NCI-H1417 (cell line): ENCODE measurements around the gene TRABD2A.
A peak's percentile ranks its signal among the peaks of the same experiment; 100 is the strongest.
"Not testable (repeated sequence)": the region's sequence is repeated elsewhere in the genome, so short reads cannot be mapped to it uniquely, and the experiment has no call there.

Source experiments
- DNase-seq, 3 experiments: peaks; one replicate each; lab custom pipeline; 2025; lab: John Stamatoyannopoulos, UW

The TRABD2A gene

DNA sequence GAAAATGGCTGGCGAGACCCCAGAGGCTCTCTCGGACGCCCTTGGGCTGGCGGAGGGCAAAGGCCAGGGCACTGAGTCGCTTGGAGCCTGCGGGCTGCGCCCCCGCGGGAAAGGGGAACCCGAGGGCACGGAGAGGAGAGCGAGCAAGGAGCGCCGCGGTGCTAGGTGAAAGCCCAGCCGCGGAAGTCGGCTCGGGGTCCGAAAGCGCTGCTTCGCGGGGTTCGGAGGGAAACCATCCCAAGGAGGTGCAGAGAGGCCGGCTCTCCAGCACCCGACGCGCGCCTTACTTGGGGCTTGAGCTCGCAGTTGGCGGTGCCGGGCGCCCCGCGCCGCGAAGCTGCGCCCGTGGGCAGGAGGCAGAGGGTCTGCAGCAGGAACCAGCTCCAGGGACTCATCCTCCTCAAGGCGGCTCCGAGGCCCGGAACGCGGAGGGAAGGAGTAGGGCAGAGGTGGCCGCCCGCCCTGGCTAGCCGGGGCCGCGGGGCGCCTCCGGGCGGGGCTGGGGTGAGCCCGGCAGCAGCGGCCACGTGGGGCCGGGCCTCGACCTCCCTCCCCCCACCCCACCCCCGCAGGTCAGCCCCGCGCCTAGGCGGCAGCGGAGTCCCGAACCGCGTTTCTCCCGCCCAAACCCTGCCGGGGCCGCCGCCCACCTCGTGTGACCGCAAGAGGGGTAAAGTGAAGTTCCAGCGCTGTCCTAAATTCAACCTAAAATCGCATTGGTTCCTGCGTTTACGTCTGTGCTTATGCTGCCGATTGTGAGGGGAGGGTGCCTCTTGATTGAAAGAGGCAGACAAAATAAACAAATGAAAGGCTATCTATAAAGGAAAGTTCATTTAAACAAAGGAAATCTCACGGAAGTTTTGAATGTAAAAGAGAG lies at the start of gene TRABD2A:
Gene TRABD2A, minus strand, starts transcription at position 440 of the 877 bp plus-strand sequence. Its CDS starts 45 bp downstream, at position 395.
- DNase-seq: peak in 2 of 3 experiments; percentile 24 to 37

- DNase-seq: no peak
These were observed 46.4 kb upstream of the TRABD2A start for GRCh38 chr2:84927275-84927627.

DNA sequence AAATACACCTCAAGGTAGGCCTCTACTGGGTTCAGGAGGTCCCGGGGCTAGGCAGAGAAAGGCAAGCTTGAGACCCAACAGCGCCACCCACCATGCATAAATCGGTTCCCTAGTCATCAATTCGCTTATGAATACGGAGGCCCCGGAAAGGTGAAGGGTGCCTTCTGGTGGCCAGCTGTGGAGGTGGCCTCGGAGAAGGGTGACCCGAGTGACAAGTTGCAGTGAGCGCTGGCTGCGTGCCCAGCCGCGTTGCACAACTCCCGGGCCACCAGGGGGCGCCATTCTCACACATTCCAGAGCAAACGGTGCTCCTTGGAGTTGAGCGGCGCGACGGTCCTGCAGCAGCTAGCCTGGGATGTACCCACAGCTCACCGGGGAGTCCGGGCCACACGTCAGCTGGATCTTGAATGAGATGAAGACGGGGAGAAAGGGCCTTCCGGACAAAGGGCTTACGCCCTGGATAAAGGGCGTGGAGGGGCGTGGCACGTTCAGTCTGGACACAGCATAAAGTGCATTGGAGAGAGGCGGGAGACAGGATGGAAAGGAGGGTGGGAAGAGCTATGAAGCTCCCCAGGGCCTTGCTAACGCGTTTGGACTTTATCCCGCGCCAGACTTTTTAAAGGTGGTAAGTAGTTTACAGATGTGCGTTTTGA lies 45.0 kb upstream of the TRABD2A start:
- DNase-seq: peak; percentile 84 to 92 (median 88)

DNA sequence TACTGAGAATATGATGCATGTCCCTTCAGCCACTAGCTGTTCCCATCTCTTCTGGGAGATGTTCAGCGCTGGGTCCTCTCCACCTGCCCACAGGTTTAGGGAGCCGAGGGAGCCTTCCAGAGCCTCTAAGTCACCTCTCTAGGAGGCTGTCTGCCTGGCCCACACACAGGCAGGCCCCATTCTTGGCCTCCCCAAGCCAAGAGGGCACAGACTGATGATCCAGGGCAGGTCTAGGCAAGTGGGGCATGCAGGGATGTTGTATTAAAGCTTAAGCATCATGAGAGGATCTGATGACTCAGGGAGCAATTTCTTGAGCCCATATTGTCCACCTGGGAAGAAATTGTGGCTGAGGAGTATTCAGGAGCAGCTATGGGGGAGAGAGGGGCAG lies 44.4 kb upstream of the TRABD2A start:
- no peak for DNase-seq

DNA sequence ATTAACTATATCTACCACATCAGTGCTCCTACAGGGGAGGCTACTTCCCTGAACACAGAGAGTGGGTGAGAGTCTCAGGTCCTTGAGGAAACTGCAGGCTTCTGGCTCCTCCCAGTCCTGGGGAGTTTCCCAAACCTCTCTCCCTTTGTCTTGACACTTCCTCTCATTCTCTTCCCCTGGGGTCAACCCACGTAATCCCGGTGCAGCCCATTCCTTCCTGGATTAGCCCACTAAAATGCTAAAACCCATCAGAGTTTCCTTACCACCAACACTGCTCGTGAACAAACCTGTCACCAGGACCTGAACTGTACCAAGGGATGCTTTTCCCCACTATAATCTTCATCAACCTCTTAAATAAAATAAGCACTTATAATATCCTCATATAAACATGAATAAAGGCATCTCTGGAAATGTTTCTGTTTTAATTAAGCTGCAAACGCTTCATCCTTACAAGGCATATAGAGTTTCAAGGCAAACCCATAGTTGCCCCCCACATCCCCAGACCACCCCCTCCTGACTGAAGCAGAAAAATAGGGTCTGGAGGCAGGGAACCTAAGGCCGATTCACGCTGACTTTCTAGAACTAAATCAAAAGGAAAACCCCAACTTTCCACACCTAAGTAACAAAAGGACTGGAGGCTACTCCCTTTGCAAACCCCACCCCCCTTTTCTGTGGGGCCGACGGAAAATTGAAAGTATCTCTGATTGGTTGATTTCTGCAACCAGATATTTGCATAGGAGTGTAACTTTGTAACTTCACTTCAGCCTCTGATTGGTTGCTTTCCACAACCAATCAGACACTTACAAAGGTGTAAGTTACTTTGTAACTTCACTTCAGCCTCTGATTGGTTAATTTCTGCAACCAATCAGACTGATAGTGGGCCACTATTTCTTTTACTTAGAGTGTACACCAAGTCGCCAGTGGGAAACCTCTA lies 43.6 kb upstream of the TRABD2A start:
- no peak for DNase-seq

DNA sequence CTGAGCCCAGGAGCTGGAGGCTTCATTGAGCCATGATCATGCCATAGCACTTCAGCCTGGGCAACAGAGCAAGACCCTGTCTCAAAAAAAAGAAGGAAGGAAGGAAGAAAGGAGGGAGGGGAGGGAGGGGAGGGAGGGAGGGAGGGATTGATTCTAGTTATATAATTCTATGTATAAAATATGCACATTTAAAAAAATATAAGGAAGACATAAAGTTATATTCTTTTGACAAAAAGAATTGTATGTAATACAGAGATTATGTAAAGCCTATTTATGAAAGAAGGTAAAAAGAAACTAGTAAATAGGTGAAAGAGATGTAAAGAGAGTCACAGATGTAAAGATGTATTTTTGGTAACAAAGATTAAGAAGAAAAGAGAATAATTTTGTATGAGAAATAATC lies 42.1 kb upstream of the TRABD2A start:
- DNase-seq: no peak

DNA sequence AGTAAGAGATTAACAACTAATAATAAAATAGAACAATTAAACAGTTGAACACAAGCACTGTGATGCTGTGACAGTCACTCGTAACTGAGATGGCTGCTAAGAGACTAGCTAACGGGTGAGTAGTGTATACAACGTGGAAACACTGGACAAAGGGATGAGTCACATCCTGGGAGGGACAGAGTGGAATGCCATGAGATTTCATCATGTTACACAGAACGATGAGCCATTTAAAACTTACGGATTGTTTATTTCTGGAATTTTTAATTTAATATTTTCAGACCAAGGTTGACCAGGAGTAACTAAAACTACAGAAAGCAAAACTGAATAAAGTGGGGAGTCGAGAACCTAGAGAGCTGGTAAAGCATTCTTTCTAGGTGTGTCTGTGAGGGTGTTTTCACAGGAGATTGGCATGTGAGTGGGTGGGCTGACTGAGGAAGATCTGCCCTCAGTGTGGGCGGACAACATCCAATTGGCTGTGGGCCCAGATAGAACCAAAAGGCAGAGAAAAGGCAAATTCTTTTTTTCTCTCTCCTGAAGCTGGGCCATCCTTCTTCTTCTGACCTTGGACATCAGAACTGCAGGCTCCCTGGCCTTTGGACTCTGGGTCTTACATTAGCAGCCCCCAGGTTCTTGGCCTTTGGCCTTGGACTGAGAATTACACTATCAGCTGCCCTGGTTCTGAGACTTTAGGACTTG lies 39.1 kb upstream of the TRABD2A start:
- peak in 2 of 3 experiments; percentile 2 to 28 for DNase-seq

GRCh38 chr2:84918430-84918829 lies 37.5 kb upstream of the TRABD2A start:
- no peak for DNase-seq

DNA sequence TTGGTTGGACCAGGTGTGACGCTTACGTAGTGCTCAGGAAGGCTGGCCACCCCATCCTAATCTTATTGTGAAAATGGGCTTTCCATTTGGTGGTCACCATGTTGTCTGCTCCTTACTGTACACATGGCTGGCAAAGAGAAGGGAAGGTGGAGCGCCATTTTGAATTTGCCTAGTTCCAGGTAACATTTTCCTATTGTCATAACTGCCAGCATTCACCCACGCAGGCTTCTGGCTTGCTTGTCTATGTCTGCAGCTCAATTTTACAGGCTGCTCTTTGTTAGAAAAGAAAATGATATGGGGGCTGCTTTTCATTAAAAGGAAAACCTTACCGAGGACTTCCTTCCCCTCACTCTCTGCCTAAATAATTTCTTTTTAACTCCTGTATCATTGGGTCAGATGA lies 36.9 kb upstream of the TRABD2A start:
- DNase-seq: not testable (repeated sequence)

DNA sequence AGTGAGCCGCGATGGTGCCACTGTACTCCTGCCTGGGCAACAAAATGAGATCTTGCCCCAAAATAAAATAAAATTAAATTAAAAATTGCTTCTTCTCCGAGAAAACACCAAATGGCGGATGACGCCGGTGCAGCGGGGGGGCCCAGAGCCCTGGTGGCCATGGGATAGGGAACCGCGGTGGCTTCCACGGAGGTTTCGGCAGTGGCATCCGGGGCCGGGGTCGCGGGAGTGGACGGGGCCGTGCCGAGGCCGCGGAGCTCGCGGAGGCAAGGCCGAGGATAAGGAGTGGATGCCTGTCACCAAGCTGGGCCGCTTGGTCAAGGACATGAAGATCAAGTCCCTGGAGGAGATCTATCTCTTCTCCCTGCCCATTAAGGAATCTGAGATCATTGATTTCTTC lies 34.8 kb upstream of the TRABD2A start:
- not testable (repeated sequence) for DNase-seq

DNA sequence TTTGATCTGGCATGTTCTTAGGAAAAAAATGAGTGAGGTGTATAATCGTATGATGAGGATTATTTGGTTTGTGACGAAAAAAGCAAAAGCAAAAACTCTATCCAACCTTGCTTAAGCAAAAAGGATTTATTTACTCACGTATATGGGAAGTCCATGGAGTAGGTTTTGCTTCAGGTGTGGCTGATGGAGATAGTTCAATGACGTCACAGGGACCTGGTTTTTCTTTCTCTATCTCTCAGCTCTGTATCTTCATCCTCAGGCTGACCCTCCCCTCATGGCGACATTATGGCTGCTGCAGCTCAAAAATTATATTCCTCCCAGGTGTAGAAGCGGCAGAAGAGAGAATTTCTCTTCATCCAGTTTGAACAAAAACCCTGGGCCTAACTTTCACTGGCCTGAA lies 33.5 kb upstream of the TRABD2A start:
- DNase-seq: no peak

- no peak for DNase-seq
These were observed 32.1 kb upstream of the TRABD2A start for GRCh38 chr2:84912984-84913383.

- DNase-seq: no peak
These were observed 30.3 kb upstream of the TRABD2A start for GRCh38 chr2:84911135-84911678.

GRCh38 chr2:84908948-84909713 lies 28.2 kb upstream of the TRABD2A start:
- no peak for DNase-seq

DNA sequence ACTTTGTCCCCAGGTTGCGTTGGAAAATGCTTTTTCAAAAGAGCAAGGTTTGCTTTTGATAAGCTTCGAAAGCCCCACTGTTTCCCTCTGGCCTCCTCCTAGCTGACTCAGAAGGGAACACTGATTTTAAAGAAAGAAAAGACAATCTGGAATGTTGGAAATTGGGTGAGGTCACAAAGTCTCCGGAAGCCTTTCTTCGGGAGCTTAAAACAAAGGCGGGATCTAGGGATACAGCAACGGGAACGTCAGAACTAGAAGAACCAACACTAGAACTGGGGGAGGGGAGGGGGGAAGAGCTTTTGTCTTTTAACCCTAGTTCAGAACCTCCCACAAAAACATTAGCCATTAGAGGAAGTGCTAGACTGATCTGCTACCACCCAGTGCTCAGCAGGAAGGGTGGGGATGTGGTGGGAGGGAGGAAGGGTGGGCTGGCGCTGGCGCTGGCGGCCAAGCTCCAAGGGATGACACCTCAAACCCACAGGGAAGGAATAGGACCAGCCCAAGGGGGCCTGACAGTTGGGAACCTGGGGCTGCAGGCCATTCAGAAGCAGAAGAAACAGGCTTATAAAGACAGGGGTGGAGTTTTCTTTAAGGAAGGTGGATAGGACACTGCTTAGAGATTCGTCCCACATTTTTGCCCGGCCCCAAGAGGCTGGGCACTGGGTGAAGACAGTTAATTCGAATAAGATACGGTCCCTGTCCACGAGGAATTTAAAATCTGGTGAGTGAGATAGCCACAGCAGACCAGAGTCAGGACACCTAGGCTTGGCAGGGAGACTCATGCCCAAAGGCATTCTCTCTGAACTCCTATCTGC lies 26.2 kb upstream of the TRABD2A start:
- DNase-seq: peak in 2 of 3 experiments; percentile 25 to 53

DNA sequence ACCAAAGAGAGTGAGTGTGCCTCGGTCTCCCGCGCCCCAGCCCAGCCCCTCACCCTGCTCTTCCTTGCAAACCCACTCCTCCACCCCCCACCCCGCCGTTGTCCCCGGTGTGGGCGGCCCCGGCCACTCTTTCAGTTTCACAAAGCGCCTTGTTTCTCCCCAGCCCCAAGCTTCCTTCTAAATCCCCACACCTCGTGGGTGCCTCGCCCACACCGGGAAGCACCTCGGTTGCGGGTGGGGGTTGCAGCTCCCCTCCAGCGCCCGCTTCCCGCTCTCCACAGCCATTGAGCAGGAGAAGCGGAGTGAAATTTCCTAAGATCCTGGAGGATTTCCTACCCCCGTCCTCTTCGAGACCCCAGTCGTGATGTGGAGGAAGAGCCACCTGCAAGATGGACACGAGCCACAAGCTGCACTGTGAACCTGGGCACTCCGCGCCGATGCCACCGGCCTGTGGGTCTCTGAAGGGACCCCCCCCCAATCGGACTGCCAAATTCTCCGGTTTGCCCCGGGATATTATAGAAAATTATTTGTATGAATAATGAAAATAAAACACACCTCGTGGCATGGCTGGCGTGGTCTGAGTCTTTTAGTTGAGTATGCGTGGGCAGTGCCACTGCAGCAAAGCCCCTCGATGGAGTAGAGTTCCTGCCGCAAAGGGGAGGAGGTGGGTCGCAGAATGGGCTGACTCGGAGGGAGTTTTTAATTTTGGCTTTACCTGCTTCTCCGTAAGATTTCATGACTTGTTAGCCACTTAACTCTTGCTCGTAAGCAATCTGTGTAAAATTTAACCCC lies 25.4 kb upstream of the TRABD2A start:
- peak; percentile 13 to 62 (median 47) for DNase-seq

- DNase-seq: peak; percentile 73 to 83 (median 79)
These were observed 24.6 kb upstream of the TRABD2A start, which contains the start of gene TMSB10 for GRCh38 chr2:84905181-84906107. TMSB10 (plus strand) TSS chr2:84905656.
